ENCODE data around the gene FGFRL1. TPM values are rescaled to one million over a fixed set of nuclear protein-coding genes. Genes with fewer than 3 reads are reported as not detected.

Gene FGFRL1
- total and polyA plus RNA-seq, 2 experiments from 2014 or later, result 10.8 to 58.7 TPM

GRCh38 chr4:1004071-1004418 lies 7.4 kb upstream of the FGFRL1 start:
- Histone ChIP-seq H2AFZ (no peak overlapping the region), H3K4me3 (no peak overlapping the region), H3K9me2 (ENCODE audit: insufficient read depth) (no peaks in the 10 kb centered on the region), H3K4me1 (ENCODE audit: insufficient read depth) (no peaks in the 10 kb centered on the region), H3F3A (ENCODE audit: insufficient read depth) (no peaks in the 10 kb centered on the region), H3K4me2 (ENCODE audit: unreplicated experiment) (no peak overlapping the region), H3K27me3 (replicated peaks; ENCODE audit: insufficient read depth) (peaks cover 28% of the 10 kb centered on the region), H3K79me2 (ENCODE audit: insufficient read depth) (no peaks in the 10 kb centered on the region), H3K9ac (no peak overlapping the region), H4K20me1 (ENCODE audit: insufficient read depth) (no peaks in the 10 kb centered on the region), H3K36me3 (ENCODE audit: low read depth) (no peaks in the 10 kb centered on the region), H3K27ac (no peak overlapping the region), H3K9me3 (ENCODE audit: low read depth) (no peaks in the 10 kb centered on the region)
- no peak for DNase-seq
- TF ChIP-seq EZH2phosphoT487 (IDR thresholded peaks at IDR 0.05; ENCODE audit: insufficient read depth, low read depth) (no peak), EZH2 (IDR thresholded peaks at IDR 0.05; ENCODE audit: insufficient read depth, poor library complexity, severe bottlenecking) (no peak)
- in situ Hi-C loops (cut with MboI), result no loop called here
- WGBS, 2 experiments (ENCODE audit: low coverage in 1 of 2, low lambda C conversion rate in 2 of 2, missing lambda C conversion rate in 2 of 2), result 89 to 90% methylated on average over 13 of the region's 13 CpGs

DNA sequence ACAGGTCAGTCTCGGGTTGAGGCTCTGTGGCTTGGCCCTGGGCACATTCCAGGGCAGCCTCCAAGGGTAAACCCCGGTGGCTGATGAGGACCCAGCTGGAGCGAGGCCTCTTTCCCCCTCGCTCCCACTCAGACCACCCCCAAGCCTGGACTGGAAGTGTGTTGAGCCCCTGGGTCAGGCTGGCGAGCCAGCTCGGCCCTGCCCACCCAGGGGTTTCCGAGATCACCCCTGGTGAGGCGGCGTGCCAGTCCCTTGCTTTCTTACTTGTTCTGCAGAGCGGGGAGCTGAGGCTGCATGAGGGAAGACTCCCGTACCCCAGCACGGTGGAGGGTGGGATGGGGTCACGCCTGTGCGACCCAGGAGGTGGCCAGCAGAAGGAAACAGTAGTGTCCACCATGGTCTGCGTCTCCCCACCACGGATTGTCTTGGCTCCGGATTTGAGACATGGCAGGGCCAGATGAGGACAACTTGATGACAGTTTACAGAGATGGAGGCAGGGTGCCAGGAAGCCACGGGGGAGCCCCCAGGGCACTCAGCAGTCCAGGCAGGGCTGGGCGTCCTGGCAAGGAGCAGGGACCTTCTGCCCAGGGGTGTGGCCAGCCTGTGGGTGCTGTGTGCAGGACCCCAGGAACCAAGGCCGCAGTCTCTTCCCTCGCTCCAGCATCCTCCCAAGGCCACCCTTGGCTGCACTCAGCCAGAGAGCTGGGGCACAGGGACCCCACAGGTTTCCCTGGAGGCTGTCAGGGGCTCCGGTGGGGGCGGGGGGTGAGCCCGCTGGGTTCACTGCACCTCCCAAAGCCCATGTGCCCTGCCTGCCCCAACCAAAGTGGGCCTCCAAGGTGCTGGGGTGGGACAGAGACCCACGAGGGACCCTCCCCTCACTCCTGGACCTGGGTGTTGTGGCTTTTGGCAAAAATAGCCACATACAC lies 6.6 kb upstream of the FGFRL1 start:
- Histone ChIP-seq H3K4me3 (no peak overlapping the region), H3K4me2 (ENCODE audit: unreplicated experiment) (no peak overlapping the region), H3K9ac (no peak overlapping the region), H3K4me1 (ENCODE audit: insufficient read depth) (no peaks in the 10 kb centered on the region), H4K20me1 (ENCODE audit: insufficient read depth) (no peaks in the 10 kb centered on the region), H3K36me3 (ENCODE audit: low read depth) (no peaks in the 10 kb centered on the region), H3F3A (ENCODE audit: insufficient read depth) (no peaks in the 10 kb centered on the region), H3K27ac (no peak overlapping the region), H3K27me3 (replicated peaks; ENCODE audit: insufficient read depth) (peaks cover 28% of the 10 kb centered on the region), H3K79me2 (ENCODE audit: insufficient read depth) (no peaks in the 10 kb centered on the region), H2AFZ (no peak overlapping the region), H3K9me3 (ENCODE audit: low read depth) (no peaks in the 10 kb centered on the region), H3K9me2 (ENCODE audit: insufficient read depth) (no peaks in the 10 kb centered on the region)
- 70% methylated on average over 23 to 25 of the region's 25 CpGs for WGBS, 2 experiments (ENCODE audit: low coverage in 1 of 2, low lambda C conversion rate in 2 of 2, missing lambda C conversion rate in 2 of 2)
- in situ Hi-C loops (cut with MboI), result no loop called here
- no peak for DNase-seq
- TF ChIP-seq EZH2phosphoT487 (IDR thresholded peaks at IDR 0.05; ENCODE audit: insufficient read depth, low read depth) (no peak), EZH2 (IDR thresholded peaks at IDR 0.05; ENCODE audit: insufficient read depth, poor library complexity, severe bottlenecking) (no peak)

DNA sequence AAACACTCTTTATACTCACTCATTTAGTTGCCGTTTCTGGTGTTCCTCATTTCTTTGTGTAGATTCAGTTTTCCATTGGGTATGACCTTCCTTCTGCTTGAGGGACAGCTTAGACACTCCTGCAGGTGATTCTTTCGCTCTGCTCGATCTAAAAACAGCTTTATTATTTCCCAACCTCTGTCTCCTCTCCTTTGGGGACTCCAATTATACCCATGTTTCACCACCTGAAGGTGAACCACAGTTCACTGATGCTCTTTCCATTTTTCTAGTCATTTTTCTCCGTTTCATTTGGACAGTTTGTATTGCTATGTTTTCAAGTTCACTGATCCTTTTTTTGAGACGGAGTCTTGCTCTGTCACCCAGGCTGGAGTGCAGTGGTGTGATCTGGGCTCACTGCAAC lies 4.6 kb upstream of the FGFRL1 start:
- no peak overlapping the region for H2AFZ ChIP-seq
- H3K27ac ChIP-seq, result no peak overlapping the region
- TF ChIP-seq EZH2phosphoT487 (IDR thresholded peaks at IDR 0.05; ENCODE audit: insufficient read depth, low read depth) (no peak), EZH2 (IDR thresholded peaks at IDR 0.05; ENCODE audit: insufficient read depth, poor library complexity, severe bottlenecking) (no peak)
- no peaks in the 10 kb centered on the region for H3K9me3 ChIP-seq (ENCODE audit: low read depth)
- no peaks in the 10 kb centered on the region for H3F3A ChIP-seq (ENCODE audit: insufficient read depth)
- H3K27me3 ChIP-seq (replicated peaks; ENCODE audit: insufficient read depth), result peaks cover 21% of the 10 kb centered on the region
- in situ Hi-C loops (cut with MboI), result no loop called here
- H3K79me2 ChIP-seq (ENCODE audit: insufficient read depth), result no peaks in the 10 kb centered on the region
- no peak overlapping the region for H3K4me3 ChIP-seq
- no peaks in the 10 kb centered on the region for H3K9me2 ChIP-seq (ENCODE audit: insufficient read depth)
- DNase-seq, result no peak
- H3K9ac ChIP-seq, result no peak overlapping the region
- WGBS, 2 experiments (ENCODE audit: low coverage in 1 of 2, low lambda C conversion rate in 2 of 2, missing lambda C conversion rate in 2 of 2), result 75 to 79% methylated on average over 5 of the region's 5 CpGs
- no peak overlapping the region for H3K4me2 ChIP-seq (ENCODE audit: unreplicated experiment)
- no peaks in the 10 kb centered on the region for H4K20me1 ChIP-seq (ENCODE audit: insufficient read depth)
- 0 out of 2 replicates have a peak, but pooled peaks cover 3% of the 10 kb centered on the region for H3K4me1 ChIP-seq (ENCODE audit: insufficient read depth)
- no peaks in the 10 kb centered on the region for H3K36me3 ChIP-seq (ENCODE audit: low read depth)

DNA sequence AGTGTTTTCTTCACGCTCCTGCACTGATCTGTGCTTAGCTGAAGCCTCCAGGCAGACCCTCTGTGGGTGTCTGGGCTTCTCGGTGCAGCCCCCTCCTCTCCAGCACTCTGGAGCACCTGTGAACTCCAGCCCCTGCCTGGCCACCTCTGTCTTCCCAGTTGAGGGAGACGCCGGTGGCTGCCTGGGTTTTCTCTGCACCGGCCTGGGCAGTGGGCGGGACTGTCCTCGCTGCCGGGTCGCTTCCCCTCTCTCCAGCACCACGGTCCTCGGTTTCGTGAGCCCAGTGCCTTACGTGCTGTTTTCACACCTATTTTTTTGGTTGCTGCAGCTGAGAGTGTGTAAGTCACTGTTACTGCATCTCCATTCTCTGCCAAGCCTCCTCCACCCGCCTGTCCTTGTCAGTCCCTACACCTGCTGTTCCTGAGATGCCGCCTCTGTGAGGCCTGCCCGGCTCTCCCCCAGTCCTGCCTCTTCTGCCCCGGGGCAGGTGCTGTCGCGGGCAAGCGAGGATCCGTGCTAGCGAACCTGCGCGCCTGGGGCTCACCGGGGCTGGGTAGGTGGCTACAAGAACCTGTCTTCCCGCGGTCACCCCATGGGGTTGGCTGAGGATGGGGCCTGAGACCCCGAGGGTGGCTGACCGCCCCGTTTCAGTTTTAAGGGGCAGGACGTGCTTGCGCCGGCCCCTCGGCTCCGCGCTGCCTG lies 2.4 kb upstream of the FGFRL1 start:
- H3F3A ChIP-seq (ENCODE audit: insufficient read depth), result no peaks in the 10 kb centered on the region
- TF ChIP-seq EZH2 (IDR thresholded peaks at IDR 0.05; ENCODE audit: insufficient read depth, poor library complexity, severe bottlenecking) (no peak), EZH2phosphoT487 (IDR thresholded peaks at IDR 0.05; ENCODE audit: insufficient read depth, low read depth) (no peak)
- H3K36me3 ChIP-seq (ENCODE audit: low read depth), result no peaks in the 10 kb centered on the region
- H2AFZ ChIP-seq, result peak overlapping the region; percentile 98
- H3K9me3 ChIP-seq (ENCODE audit: low read depth), result no peaks in the 10 kb centered on the region
- H3K4me3 ChIP-seq, result peak overlapping the region; percentile 82
- peak; percentile 39 for DNase-seq
- in situ Hi-C loops (cut with MboI), result no loop called here
- H3K4me1 ChIP-seq (ENCODE audit: insufficient read depth), result 0 out of 2 replicates have a peak, but pooled peaks cover 3% of the 10 kb centered on the region
- 2 to 4% methylated on average over 30 to 36 of the region's 36 CpGs for WGBS, 2 experiments (ENCODE audit: low coverage in 1 of 2, low lambda C conversion rate in 2 of 2, missing lambda C conversion rate in 2 of 2)
- H3K79me2 ChIP-seq (ENCODE audit: insufficient read depth), result no peaks in the 10 kb centered on the region
- peak overlapping the region; percentile 91 for H3K4me2 ChIP-seq (ENCODE audit: unreplicated experiment)
- no peaks in the 10 kb centered on the region for H4K20me1 ChIP-seq (ENCODE audit: insufficient read depth)
- H3K9me2 ChIP-seq (ENCODE audit: insufficient read depth), result no peaks in the 10 kb centered on the region
- H3K27ac ChIP-seq, result no peak overlapping the region
- peak overlapping the region; percentile 88 for H3K9ac ChIP-seq
- peaks cover 5% of the 10 kb centered on the region for H3K27me3 ChIP-seq (replicated peaks; ENCODE audit: insufficient read depth)

All from GM23248 (cell line).